SU-DHL-6 (cell line): ENCODE data around the gene SLC8A2.

Experiments used
- H2AFZ ChIP-seq: fragments of 200-600 bp; sonication (generic); 2 replicates; pipeline ENCODE4 v1.6.1; 2014; ENCODE audit warnings: low read depth, mild to moderate bottlenecking, moderate library complexity, mixed read lengths, antibody characterized with exemption, low read length; ENCODE audit not compliant: severe bottlenecking
- H3F3A ChIP-seq: fragments of 200-600 bp; shearing (Covaris generic); 2 replicates; pipeline ENCODE4 v1.6.0; 2016; ENCODE audit warnings: antibody characterized with exemption, mild to moderate bottlenecking; ENCODE audit not compliant: insufficient read depth
- H3K27ac ChIP-seq: fragments of 200-600 bp; sonication (generic); 2 replicates; pipeline ENCODE4 v1.5.1; 2016; ENCODE audit warnings: low read depth, mild to moderate bottlenecking, low read length, moderate library complexity, mixed read lengths
- H3K27me3 ChIP-seq: fragments of 200-600 bp; sonication (generic), shearing (Covaris generic); 2 replicates; pipeline ENCODE4 v1.6.0; 2014; ENCODE audit warnings: mild to moderate bottlenecking, low read length
- H3K36me3 ChIP-seq: fragments of 200-600 bp; sonication (generic); 2 replicates; pipeline ENCODE4 v1.6.1; 2014; ENCODE audit warnings: mild to moderate bottlenecking, low read length, mixed read lengths
- H3K4me2 ChIP-seq: fragments of 300-600, 200-600 bp; shearing (Covaris generic), sonication (generic); 2 replicates; pipeline ENCODE4 v1.6.0; 2014; ENCODE audit warnings: low read length, low read depth, mild to moderate bottlenecking; ENCODE audit not compliant: poor library complexity, severe bottlenecking
- H3K4me3 ChIP-seq: fragments of 200-600 bp; sonication (generic); 2 replicates; pipeline ENCODE4 v1.5.1; 2014; ENCODE audit warnings: antibody characterized with exemption, low read length, mild to moderate bottlenecking, mixed read lengths; ENCODE audit not compliant: insufficient read depth, poor library complexity, severe bottlenecking
- H3K79me2 ChIP-seq: fragments of 200-600 bp; sonication (generic); 2 replicates; pipeline ENCODE4 v1.6.1; 2014; ENCODE audit warnings: mild to moderate bottlenecking, low read length, moderate library complexity; ENCODE audit not compliant: insufficient read depth
- H3K9ac ChIP-seq: fragments of 200-600 bp; sonication (generic); 2 replicates; pipeline ENCODE4 v1.7.0; 2014; ENCODE audit warnings: mild to moderate bottlenecking, low read length
- H3K9me2 ChIP-seq: fragments of 200-600 bp; sonication (generic); replicated peaks from 2 replicates; pipeline ENCODE4 v1.6.1; 2014; ENCODE audit warnings: low read length; ENCODE audit not compliant: insufficient read depth
- H3K9me3 ChIP-seq: fragments of 200-600 bp; sonication (generic); 2 replicates; pipeline ENCODE4 v1.6.1; 2014; ENCODE audit warnings: low read length, mixed read lengths; ENCODE audit not compliant: insufficient read depth
- H4K20me1 ChIP-seq: fragments of 200-600 bp; sonication (generic); 2 replicates; pipeline ENCODE4 v1.6.1; 2014; ENCODE audit warnings: low read depth, mild to moderate bottlenecking, antibody characterized with exemption, low read length, moderate library complexity, mixed read lengths
- CTCF ChIP-seq: fragments of 200-600 bp; sonication (generic); IDR thresholded peaks from one replicate; pipeline ENCODE4 v1.5.1; 2017; ENCODE audit warnings: antibody characterized with exemption, mild to moderate bottlenecking, low read length, moderate library complexity; ENCODE audit not compliant: insufficient read depth, poor library complexity, severe bottlenecking
- EZH2phosphoT487 ChIP-seq: fragments of 200-600 bp; sonication (generic), shearing (Covaris generic); conservative IDR thresholded peaks from 2 replicates; pipeline ENCODE4 v1.6.1; 2018; ENCODE audit warnings: mild to moderate bottlenecking, antibody characterized with exemption, low read length, moderate library complexity, mixed read lengths

SLC8A2 gene

DNA sequence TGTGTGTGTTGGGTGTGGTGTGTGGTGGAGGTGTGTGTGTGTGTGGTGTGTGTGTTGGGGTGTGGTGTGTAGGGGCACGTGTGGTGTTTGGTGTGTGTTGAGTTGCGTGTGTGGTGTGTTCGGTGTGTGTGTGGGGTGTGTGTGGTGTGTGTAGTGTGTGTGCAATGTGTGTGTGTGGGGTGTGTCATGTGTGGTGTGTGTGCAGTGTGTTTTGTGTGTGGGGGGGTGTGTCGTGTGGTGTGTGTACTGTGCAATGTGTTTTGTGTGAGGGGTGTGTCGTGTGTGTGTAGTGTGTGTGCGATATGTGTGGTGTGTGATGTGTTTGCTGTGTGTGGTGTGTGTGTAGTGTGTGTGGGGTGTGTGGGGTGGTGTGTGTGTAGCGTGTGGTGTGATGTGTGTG is 18.3 kb upstream of the SLC8A2 start:
- Histone ChIP-seq H3K27ac (no peak overlapping the region), H3K36me3 (no peaks in the 10 kb centered on the region), H3K9me2 (no peaks in the 10 kb centered on the region), H4K20me1 (no peaks in the 10 kb centered on the region), H3F3A (peaks cover 5% of the 10 kb centered on the region; the same call in 1 of the 2 replicates), H3K4me2 (no peak overlapping the region), H3K9ac (no peak overlapping the region), H3K27me3 (no peaks in the 10 kb centered on the region), H2AFZ (no peak overlapping the region), H3K79me2 (no peaks in the 10 kb centered on the region), H3K4me3 (no peak overlapping the region), H3K9me3 (no peaks in the 10 kb centered on the region)
- TF ChIP-seq EZH2phosphoT487 (no peak), CTCF (no peak)

DNA sequence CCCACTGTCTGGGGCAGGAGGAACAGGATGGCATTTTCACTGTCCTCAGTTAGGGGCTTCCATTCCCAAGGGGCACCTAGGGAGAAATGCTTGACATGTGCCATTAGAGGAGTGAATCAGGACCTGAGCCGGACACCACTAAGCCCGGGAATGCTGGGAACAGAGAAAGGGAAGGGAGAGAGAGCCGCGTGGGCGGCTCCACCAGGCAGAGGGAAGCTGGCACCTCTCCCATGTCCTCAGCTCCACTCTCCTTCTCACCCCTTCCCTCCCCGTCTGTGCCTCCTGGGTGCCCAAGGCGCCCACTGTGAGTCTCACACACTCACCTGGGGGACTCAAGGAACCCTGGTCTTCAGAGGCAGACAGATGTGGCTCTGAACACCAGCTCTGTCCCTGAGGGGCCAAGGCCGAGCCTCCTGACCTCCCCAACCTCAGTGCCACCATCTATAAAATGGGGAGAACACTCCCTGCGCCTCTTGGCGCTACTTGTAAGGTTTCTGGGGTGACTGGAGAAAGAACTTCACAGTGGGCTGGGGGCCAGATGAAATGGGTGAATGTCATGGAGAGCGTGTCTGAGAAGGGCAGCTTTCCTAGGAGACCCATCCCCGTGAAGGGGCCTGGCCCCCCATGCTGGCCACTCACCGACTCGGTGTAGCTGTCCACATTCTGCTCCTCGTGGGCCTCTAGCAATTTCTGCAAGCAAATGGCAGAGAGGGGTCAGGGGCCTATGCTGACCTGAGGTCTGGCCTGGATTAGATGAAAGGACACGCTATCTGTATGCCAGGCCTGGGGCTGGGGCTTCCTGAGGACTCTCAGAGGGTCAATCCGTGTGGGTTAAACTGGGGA is 17.6 kb upstream of the SLC8A2 start:
- H3K79me2 ChIP-seq, result no peaks in the 10 kb centered on the region
- H3K36me3 ChIP-seq, result no peaks in the 10 kb centered on the region
- no peak overlapping the region for H3K27ac ChIP-seq
- no peak overlapping the region for H3K4me3 ChIP-seq
- H4K20me1 ChIP-seq, result no peaks in the 10 kb centered on the region
- H3K9me2 ChIP-seq, result no peaks in the 10 kb centered on the region
- H2AFZ ChIP-seq, result no peak overlapping the region
- no peaks in the 10 kb centered on the region for H3K27me3 ChIP-seq
- H3K9me3 ChIP-seq, result no peaks in the 10 kb centered on the region
- TF ChIP-seq EZH2phosphoT487, result no peak
- no peak for TF ChIP-seq CTCF
- no peak overlapping the region for H3K9ac ChIP-seq
- peaks cover 7% of the 10 kb centered on the region; the same call in 1 of the 2 replicates for H3F3A ChIP-seq
- H3K4me2 ChIP-seq, result no peak overlapping the region

DNA sequence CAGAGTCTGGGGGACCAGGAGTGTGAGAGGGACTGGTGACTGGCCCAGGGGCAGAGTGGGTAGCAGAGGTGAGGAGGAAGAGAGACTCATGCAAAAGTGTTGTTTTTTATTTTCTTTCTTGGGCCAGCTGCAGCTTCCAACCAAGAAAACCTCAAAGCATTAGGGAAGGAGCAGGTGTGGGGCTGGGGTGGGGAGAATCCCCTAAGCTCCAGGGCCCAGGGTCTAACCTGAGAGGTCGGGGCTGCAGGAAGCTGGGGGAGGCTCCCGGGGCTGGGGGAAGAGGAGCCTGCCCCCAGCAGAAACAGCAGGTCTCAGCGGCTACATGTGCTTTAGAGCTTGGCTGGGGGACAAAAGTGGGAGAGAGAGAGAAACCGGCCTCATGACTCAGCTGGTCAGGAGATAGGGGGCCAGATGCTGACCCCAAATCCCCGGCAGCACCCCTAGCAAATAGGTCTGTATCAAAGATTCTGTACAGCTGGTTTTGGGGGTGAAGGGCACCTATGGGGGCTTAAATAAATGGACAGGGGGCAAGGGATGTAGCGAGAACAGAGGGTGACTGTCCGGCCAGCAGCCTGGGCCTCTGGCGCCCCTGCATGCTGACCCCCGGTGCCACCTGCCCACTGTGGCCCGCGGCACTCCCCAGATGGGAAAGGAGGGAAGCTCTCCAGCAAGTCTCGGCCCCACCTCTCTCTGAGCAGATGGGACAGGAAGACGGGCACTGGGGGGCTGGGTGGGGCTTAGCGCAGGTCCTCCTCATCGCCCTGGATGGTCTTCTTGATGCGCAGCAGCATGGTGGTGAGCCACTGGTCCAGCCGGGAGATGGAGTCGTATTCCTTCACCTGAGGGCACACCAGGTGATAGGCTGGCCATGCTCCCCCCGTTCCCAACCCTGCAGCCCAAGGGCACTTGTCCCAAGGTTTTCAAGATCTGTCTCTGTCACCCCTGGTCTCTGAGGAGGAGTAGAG is 16.1 kb upstream of the SLC8A2 start:
- no peaks in the 10 kb centered on the region for H3K79me2 ChIP-seq
- no peaks in the 10 kb centered on the region for H4K20me1 ChIP-seq
- H3K9ac ChIP-seq, result no peak overlapping the region
- H3K27ac ChIP-seq, result no peak overlapping the region
- no peaks in the 10 kb centered on the region for H3K27me3 ChIP-seq
- H3K4me2 ChIP-seq, result no peak overlapping the region
- H3K9me2 ChIP-seq, result no peaks in the 10 kb centered on the region
- H3K9me3 ChIP-seq, result no peaks in the 10 kb centered on the region
- H3K4me3 ChIP-seq, result no peak overlapping the region
- H2AFZ ChIP-seq, result no peak overlapping the region
- H3K36me3 ChIP-seq, result no peaks in the 10 kb centered on the region
- peaks cover 7% of the 10 kb centered on the region; the same call in 1 of the 2 replicates for H3F3A ChIP-seq
- no peak for TF ChIP-seq EZH2phosphoT487
- no peak for TF ChIP-seq CTCF
